Activated T-cell treated with anti-CD3 and anti-CD28 coated beads, Interleukin-2, amount 50 U/mL, for 72 hours (primary cell): Measurements from ENCODE around the gene XXYLT1. TPM values are rescaled to one million over a fixed set of nuclear protein-coding genes. Genes with fewer than 3 reads are reported as not detected.

Experiments
- ATAC-seq, 2 donors: fragments of 150-1000 bp; cut with Tn5 transposase; replicated peaks in 1 of 2; 2 replicates each; pipeline ENCODE4 v1.10.0; 2021; ENCODE audit warnings: moderate library complexity in 2 of 2, mild to moderate bottlenecking in 1 of 2
- DNase-seq, 2 donors: peaks; one replicate each; pipeline ENCODE4 v3.0.0; 2021 to 2022; ENCODE audit warnings: mixed read lengths in 1 of 2
- H3K27ac Mint-ChIP-seq: one replicate; pipeline ENCODE4 v1.8.0; 2022; ENCODE audit warnings: mild to moderate bottlenecking, moderate library complexity, mixed read lengths
- H3K27me3 Mint-ChIP-seq: one replicate; pipeline ENCODE4 v1.8.0; 2022; ENCODE audit warnings: low read depth, mixed read lengths
- H3K36me3 Mint-ChIP-seq, 2 donors: one replicate each; pipeline ENCODE4 v1.8.0; 2022; ENCODE audit warnings: mixed read lengths in 2 of 2, mild to moderate bottlenecking in 1 of 2; ENCODE audit not compliant: insufficient read depth in 2 of 2
- H3K4me1 Mint-ChIP-seq: one replicate; pipeline ENCODE4 v1.8.0; 2022; ENCODE audit warnings: low read depth, mixed read lengths
- H3K4me3 Mint-ChIP-seq, 2 donors: one replicate each; pipeline ENCODE4 v1.8.0; 2022; ENCODE audit warnings: mild to moderate bottlenecking in 2 of 2, mixed read lengths in 2 of 2, moderate library complexity in 2 of 2
- H3K9me3 Mint-ChIP-seq, 2 donors: one replicate each; pipeline ENCODE4 v1.8.0; 2022; ENCODE audit warnings: mixed read lengths in 2 of 2
- total RNA-seq, 2 donors: library from RNA; stranded (reverse); gene quantifications; one replicate each; pipeline ENCODE4 v1.2.3, GENCODE V29; 2022

XXYLT1 gene
- total RNA-seq, 2 donors from 2014 or later = 6.2 to 6.6 TPM

DNA sequence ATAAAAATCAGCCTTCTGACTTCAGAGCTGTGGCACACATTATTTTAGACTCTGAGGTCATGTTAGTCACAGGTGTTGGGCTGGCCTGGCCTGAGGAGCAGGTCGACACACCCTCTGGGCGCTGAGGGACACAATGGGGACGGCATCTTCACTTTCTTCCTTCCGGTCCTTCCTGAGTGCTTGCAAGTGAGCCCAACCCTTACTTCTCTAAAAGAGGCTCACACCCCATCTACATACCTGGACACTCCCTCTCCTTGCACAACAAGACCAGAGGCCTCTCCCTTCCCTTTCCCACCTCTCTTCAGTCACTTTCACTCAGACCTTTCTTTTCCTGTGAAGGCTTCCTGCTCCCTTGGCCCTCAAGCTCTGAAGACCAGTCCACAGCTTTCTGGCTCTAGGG lies 85.4 kb downstream of the XXYLT1 start:
- Mint-ChIP-seq H3K27ac (no peak overlapping the region), H3K4me1 (peaks cover 63% of the 10 kb centered on the region), H3K9me3 (no peaks in the 10 kb centered on the region), H3K36me3 (peaks cover 0 to 5% of the 10 kb centered on the region in 2 donors), H3K27me3 (no peaks in the 10 kb centered on the region), H3K4me3 (peak overlapping the region; percentile 21 to 35)
- DNase-seq (no peak), ATAC-seq (no peak)

DNA sequence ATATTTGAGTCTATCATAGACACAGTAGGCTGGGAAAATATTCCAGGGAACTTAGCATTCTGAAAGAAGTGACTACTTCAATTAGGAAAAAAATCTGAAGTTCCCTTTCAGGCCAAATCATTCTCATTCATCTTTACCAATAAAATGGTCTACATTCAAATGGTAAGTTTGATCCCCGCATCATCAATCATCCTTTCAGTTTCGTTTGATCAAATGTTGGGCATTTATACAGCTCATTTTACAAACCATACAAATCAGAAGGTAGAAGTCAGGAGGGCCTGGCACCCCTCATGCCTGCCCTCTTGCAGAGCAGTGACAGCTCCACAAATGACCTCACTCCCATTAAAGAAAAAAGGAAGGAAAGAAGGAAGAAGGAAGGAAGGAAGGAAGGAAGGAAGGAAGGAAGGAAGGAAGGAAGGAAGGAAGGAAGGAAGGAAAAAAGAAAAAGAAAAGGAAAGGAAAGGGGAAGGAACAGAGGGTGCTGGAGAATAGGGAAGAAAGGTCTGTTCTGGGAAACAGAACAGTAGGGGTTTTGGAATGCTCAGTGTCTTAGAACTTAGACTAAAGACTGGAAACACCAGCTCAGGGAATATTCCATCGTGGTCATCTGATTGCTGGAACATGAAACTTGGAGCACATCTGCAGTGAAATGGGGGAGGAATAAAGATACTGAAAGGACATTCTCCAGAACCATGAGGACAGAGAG lies 86.1 kb downstream of the XXYLT1 start:
- Mint-ChIP-seq H3K9me3 (no peaks in the 10 kb centered on the region), H3K36me3 (peaks cover 0 to 5% of the 10 kb centered on the region in 2 donors), H3K4me3 (peak overlapping the region; percentile 43 to 70), H3K27me3 (no peaks in the 10 kb centered on the region), H3K4me1 (peaks cover 63% of the 10 kb centered on the region), H3K27ac (peak overlapping the region; percentile 69)
- no peak for DNase-seq
- peak in 1 of 2 donors; percentile 34 for ATAC-seq

DNA sequence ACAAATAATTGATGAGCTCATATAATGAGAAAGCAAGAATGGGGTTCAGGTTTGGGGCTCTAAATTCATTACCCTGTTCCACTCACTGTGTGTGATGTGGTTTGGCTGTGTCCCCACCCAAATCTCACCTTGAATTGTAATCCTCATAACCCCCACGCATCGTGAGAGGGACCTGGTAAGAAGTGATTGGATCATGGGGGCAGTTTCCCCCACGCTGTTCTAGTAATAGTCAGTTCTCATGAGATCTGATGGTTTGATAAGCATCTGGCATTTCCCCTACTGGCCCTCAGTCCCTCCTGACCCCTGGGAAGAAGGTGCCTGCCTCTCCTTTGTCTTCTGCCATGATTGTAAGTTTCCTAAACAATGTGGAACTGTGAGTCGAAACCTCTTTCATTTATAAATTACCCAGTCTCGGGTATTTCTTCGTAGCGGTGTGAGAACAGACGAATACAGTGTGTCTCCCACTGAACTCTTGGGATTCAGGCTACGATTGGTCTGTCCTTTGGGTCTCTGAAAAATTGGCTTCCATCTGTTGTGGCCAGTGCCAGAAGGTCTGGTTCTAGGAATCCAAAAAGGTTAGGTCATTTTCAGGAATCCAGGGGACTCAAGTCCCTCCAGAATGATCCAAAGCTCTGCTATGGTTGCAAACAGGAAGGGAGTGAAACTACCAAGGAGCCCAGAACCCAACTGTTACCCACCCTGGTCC lies 87.7 kb downstream of the XXYLT1 start:
- Mint-ChIP-seq H3K4me3 (peak overlapping the region in 1 of 2 donors; percentile 70), H3K9me3 (no peaks in the 10 kb centered on the region), H3K27ac (peak overlapping the region; percentile 27), H3K36me3 (no peaks in the 10 kb centered on the region), H3K4me1 (peaks cover 71% of the 10 kb centered on the region), H3K27me3 (no peaks in the 10 kb centered on the region)
- ATAC-seq (peak; percentile 33 to 38), DNase-seq (peak in 1 of 2 donors; percentile 22)

DNA sequence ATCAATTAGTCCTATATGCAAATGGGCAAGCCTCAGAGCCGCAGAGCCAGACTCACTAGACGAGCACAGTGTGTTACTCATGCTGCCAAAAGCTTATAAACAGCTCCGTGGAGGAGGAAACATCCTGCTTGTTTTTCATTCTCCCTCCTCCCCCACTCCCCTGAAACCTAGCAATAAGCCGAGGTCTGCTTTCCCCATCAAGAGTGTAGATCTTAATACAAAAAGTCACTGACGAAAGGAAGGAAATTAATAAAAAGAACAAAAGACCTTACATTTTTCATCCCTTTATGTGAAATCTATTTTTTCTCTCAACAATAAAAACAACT lies 88.5 kb downstream of the XXYLT1 start:
- Mint-ChIP-seq H3K4me3 (peak overlapping the region; percentile 5 to 70), H3K27ac (peak overlapping the region; percentile 61), H3K4me1 (peaks cover 69% of the 10 kb centered on the region), H3K9me3 (no peaks in the 10 kb centered on the region), H3K36me3 (no peaks in the 10 kb centered on the region), H3K27me3 (no peaks in the 10 kb centered on the region)
- peak in 1 of 2 donors; percentile 28 for DNase-seq
- peak; percentile 53 to 64 for ATAC-seq

DNA sequence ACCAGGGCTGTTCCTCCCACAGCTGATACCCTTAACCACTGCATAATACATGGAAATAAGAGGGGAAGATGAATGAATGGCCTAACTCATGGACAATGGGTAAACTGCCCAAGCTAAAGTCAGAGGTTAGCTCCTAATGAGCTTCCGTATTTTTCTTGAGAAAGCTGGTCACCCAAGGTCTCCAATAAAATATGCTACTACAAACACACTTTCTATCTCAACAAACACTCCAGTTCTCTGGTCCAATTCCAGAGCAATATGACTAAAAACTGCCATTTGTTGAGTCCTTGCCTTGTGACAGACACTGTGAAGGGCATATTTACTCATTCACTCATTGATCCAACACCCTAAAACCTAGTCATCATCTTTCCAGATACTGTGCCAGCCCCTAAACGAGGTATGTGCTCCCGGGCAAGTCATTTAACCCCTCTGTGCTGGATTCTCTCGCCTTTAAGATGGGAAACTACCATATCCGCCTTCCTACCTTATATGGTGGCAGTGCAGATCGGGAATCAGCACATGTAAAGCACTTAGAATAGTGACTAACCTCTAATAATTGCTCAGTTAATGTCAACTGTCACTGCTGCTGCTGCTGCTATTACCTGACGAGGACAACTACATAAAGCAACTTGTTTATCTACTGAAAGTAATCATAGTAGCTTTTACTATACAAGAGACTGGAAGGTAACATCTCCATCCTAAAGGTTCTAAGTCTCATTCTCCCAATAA lies 89.1 kb downstream of the XXYLT1 start:
- Mint-ChIP-seq H3K27me3 (no peaks in the 10 kb centered on the region), H3K36me3 (no peaks in the 10 kb centered on the region), H3K4me1 (peaks cover 66% of the 10 kb centered on the region), H3K9me3 (no peaks in the 10 kb centered on the region), H3K27ac (peak overlapping the region; percentile 61), H3K4me3 (peak overlapping the region; percentile 5 to 70)
- ATAC-seq (peak; percentile 63 to 74), DNase-seq (no peak)

DNA sequence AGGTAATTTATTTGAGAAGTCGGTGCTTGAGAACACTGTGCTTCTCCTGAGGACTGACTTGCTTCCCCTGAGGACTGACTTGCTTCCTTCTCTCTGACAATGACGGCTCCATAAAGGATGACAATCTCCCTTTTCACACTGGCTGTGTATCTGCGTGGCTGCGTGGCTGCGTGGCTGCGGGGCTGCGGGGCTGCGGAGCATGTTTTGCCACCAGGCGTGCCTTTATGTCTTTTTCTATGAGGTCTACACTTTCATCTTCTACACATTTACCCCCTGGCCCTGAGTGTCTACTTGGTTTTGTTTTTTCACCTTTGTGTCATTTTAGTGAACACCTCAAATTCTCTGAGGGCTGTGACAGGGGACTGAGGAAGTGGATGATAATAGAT lies 89.9 kb downstream of the XXYLT1 start:
- no peak for ATAC-seq
- H3K4me1 Mint-ChIP-seq = peaks cover 58% of the 10 kb centered on the region
- H3K9me3 Mint-ChIP-seq = no peaks in the 10 kb centered on the region

DNA sequence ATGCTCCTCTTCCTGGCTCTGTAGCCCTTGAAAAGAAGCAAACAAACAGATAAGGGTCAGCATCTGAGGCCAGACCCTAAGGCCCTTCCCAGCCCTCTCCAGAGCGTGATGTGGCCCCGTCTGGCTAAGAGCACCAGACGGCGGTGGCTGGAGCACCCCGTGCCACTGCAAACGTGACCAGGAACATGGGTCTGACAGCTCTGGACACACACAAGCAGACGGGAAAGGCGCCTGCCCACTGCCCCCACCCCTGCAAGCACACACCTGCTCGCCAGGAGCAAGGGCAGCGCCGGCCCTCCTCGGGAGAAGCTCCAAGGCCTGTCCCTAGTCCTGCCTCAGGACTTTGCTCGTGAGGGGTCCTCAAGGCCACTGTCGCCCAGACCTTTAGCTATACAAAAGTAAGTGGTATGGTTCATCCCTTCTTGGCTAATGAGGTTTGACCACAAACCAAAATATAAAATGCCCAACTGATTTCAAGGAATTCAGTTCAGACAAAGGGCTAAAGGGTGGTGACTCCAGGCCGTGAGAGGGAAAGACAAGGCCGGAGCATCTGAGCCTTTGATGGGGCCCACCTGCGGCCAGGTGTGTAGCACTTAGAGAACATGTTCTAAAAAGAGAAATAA lies 90.4 kb downstream of the XXYLT1 start:
- no peak overlapping the region for H3K4me3 Mint-ChIP-seq
- no peak overlapping the region for H3K27ac Mint-ChIP-seq
- no peak for ATAC-seq
- no peak for DNase-seq
- peaks cover 53% of the 10 kb centered on the region for H3K4me1 Mint-ChIP-seq
- H3K9me3 Mint-ChIP-seq = no peaks in the 10 kb centered on the region
- H3K36me3 Mint-ChIP-seq = no peaks in the 10 kb centered on the region
- H3K27me3 Mint-ChIP-seq = no peaks in the 10 kb centered on the region

More for the DNA sequence above, 89.9 kb downstream of the XXYLT1 start:
- Mint-ChIP-seq H3K36me3 (no peaks in the 10 kb centered on the region), H3K27ac (no peak overlapping the region), H3K27me3 (no peaks in the 10 kb centered on the region), H3K4me3 (no peak overlapping the region)
- DNase-seq = no peak

DNA sequence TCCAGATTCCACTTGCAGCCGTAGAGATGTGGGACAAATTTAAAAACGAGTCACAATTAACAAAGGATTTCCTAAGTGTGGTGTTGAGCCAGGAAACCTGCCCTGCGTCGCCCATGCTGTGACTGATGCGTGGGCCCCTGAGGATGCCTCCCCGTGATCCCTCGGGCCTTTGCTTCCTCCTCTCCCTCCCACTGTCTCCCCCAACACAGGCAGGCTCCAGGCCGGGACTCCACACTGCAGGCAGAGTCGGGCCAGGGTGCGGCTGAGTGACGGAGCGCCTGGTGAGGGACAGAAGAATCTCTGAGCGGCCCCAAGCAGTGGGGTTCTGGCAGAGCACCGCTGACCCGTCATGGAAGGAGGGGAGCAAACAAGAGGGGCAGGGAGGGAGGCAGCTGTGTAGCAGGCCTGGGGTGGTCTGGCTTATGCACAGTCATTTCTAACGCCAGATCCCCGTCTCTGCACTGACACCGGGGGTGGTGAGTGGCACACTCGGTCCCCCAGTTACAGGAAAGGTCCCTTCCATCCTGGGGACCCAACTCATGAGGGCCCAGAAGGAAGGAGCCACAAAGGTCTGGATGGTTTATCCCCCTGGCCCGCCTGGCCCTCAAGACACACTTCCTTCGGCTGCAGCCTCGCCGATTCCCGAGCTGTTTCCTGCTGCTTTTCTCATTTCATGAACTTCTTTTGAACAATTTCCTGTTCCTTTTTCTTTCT lies 91.0 kb downstream of the XXYLT1 start:
- Mint-ChIP-seq H3K27ac (no peak overlapping the region), H3K4me1 (peaks cover 47% of the 10 kb centered on the region), H3K4me3 (no peak overlapping the region), H3K9me3 (no peaks in the 10 kb centered on the region), H3K27me3 (no peaks in the 10 kb centered on the region), H3K36me3 (no peaks in the 10 kb centered on the region)
- no peak for ATAC-seq
- DNase-seq = no peak

DNA sequence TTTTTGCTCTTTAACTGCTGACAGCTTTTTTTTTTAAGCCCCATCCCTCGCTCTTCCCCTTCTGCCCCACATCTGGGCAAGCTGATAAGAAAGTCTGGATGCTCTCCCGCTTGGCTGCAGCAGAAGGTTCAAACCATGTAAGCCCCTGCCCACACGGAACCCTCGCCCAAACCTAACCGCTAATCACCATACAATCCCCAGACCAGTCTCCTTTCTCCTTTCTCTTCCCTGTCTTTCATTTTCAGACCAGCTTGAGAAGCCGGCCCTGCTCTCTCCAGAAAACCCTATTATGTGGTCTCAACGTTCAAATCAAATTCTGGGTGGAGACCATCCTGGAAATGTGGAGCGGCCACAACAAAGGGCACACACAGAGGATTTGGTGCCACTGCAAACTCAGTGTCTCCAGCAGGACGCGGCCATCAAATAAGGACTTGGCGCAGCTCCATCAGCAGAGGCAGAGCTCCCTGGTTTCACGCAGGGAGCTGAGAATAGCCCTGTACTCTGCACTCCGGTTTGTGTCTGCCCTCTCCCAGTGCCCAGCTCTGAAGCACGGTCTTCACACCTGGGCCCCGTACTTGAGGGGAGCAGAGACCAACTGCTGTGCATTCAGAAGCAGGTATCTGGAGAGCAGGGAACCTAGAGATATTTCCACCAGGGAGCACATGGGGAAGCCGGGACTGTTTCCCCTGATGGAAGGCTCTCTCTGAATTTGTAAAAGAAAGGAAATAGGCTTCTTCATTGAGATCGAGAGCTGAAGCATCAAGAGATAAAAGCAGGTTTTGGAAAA lies 92.6 kb downstream of the XXYLT1 start:
- ATAC-seq = no peak
- Mint-ChIP-seq H3K4me3 (no peak overlapping the region), H3K27me3 (no peaks in the 10 kb centered on the region), H3K27ac (peak overlapping the region; percentile 54), H3K36me3 (no peaks in the 10 kb centered on the region), H3K9me3 (no peaks in the 10 kb centered on the region), H3K4me1 (peaks cover 30% of the 10 kb centered on the region)
- no peak for DNase-seq

DNA sequence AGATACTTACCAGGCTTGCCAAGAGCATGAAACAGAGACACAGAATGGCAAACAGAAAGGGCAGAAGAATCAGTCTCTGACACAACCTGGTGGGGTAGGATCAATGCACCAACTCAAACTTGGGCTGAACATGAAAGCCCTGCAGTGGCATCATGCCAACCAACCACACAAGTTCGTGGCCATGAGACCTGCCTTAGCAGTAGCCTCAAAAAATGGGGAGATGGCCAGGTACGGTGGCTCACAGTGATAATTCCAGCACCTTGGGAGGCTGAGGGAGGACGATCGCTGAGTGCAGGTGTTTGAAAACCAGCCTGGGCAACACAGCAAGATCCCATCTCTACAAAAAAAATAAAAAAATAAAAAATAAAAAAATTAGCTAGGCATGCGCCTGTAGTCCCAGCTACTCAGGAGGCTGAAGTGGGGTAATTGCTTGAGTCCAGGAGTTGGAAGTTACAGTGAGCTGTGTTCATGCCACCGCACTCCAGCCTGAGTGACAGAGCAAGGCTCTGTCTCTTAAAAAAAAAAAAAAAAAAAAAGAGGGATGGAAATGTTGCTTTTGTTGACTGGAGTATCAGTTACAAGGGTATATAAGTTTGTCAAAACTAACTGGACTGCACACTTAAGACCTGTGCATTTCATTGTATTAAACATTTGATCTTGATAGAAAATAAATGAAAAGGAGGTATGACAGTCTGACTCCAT lies 93.4 kb downstream of the XXYLT1 start:
- Mint-ChIP-seq H3K27ac (no peak overlapping the region), H3K27me3 (no peaks in the 10 kb centered on the region), H3K4me3 (no peak overlapping the region), H3K9me3 (no peaks in the 10 kb centered on the region), H3K36me3 (no peaks in the 10 kb centered on the region), H3K4me1 (peaks cover 23% of the 10 kb centered on the region)
- DNase-seq (no peak), ATAC-seq (no peak)

DNA sequence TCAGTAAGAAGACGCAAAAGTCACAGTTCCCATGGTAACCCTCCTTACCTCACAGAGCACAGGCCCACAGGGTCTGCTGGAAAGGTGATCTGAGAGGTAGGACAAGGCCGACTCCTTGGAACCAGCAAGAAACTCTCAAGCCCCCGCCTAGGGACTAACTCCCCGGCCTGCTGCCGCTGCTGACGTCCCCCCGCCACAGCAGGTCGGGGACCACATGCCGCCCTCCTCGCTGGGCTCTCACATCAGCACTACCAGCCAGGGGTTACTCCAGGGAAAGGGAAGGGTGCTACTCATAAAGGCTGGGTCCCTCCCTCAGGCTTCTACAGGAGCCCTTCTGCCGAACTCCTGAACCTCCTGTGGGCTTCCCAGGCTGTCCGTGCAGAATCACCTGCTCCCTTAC lies 94.2 kb downstream of the XXYLT1 start:
- no peaks in the 10 kb centered on the region for H3K27me3 Mint-ChIP-seq
- H3K4me3 Mint-ChIP-seq = no peak overlapping the region
- H3K9me3 Mint-ChIP-seq = no peaks in the 10 kb centered on the region
- no peak for DNase-seq
- ATAC-seq = no peak
- H3K27ac Mint-ChIP-seq = no peak overlapping the region
- H3K36me3 Mint-ChIP-seq = no peaks in the 10 kb centered on the region
- peaks cover 15% of the 10 kb centered on the region for H3K4me1 Mint-ChIP-seq
